Keratinocyte (primary cell): ENCODE data around the gene GRIK2. TPM values are rescaled to one million over a fixed set of nuclear protein-coding genes. Genes with fewer than 3 reads are reported as not detected.

Experiments used
- DNase-seq: peaks from one replicate; pipeline ENCODE4 v3.0.0-alpha.2; 2011; ENCODE audit warnings: low read depth, missing footprints, low spot score
- FAIRE-seq: peaks from 2 replicates; lab custom pipeline; 2011; peaks lifted over from hg19 to GRCh38; lab: Jason Lieb, UNC
- H2AFZ ChIP-seq: 2 replicates; pipeline ENCODE4 v1.6.0; 2012; ENCODE audit warnings: low read length, control low read depth, inconsistent platforms; ENCODE audit not compliant: control insufficient read depth
- H3K27ac ChIP-seq: 2 replicates; pipeline ENCODE4 v1.5.1; 2011; ENCODE audit warnings: low read length; ENCODE audit not compliant: control insufficient read depth, insufficient read depth
- H3K27me3 ChIP-seq: 3 replicates; pipeline ENCODE4 v1.6.0; 2011; ENCODE audit warnings: low read length; ENCODE audit not compliant: control insufficient read depth, insufficient read depth; ENCODE audit errors: extremely low read depth
- H3K36me3 ChIP-seq, 2 experiments: 2 replicates in 1 of 2; 3 replicates in 1 of 2; pipeline ENCODE4 v1.5.1; 2011; ENCODE audit warnings: low read length in 2 of 2, mild to moderate bottlenecking in 1 of 2; ENCODE audit not compliant: control insufficient read depth in 2 of 2, insufficient read depth in 2 of 2; ENCODE audit errors: extremely low read depth in 1 of 2
- H3K4me1 ChIP-seq: 3 replicates; pipeline ENCODE4 v1.5.1; 2011; ENCODE audit warnings: low read length; ENCODE audit not compliant: control insufficient read depth, insufficient read depth; ENCODE audit errors: extremely low read depth
- H3K4me2 ChIP-seq: 3 replicates; pipeline ENCODE4 v1.6.0; 2011; ENCODE audit warnings: low read depth, low read length; ENCODE audit not compliant: control insufficient read depth, insufficient read depth; ENCODE audit errors: extremely low read depth
- H3K4me3 ChIP-seq, 3 experiments: fragments of 200-600 bp in 1 of 3; sonication (generic) in 1 of 3; 2 replicates in 2 of 3; 3 replicates in 1 of 3; pipeline ENCODE4 v1.5.1; 2011 to 2016; ENCODE audit warnings: low read length in 3 of 3, mild to moderate bottlenecking in 3 of 3, control low read depth in 2 of 3, inconsistent platforms in 1 of 3, low read depth in 1 of 3, mixed read lengths in 1 of 3, mixed run types in 1 of 3, moderate library complexity in 1 of 3; ENCODE audit not compliant: control insufficient read depth in 2 of 3, insufficient read depth in 2 of 3; ENCODE audit errors: extremely low read depth in 1 of 3
- H3K79me2 ChIP-seq: 2 replicates; pipeline ENCODE4 v1.6.0; 2012; ENCODE audit warnings: low read length; ENCODE audit not compliant: control insufficient read depth, insufficient read depth
- H3K9ac ChIP-seq: 3 replicates; pipeline ENCODE4 v1.6.0; 2011; ENCODE audit warnings: low read length; ENCODE audit not compliant: control insufficient read depth, insufficient read depth; ENCODE audit errors: extremely low read depth
- H3K9me1 ChIP-seq: 3 replicates; pipeline ENCODE4 v1.6.0; 2011; ENCODE audit warnings: low read length; ENCODE audit not compliant: control insufficient read depth, insufficient read depth; ENCODE audit errors: extremely low read depth
- H3K9me3 ChIP-seq: 2 replicates; pipeline ENCODE4 v1.5.1; 2012; ENCODE audit warnings: low read depth, low read length; ENCODE audit not compliant: control insufficient read depth
- H4K20me1 ChIP-seq: 3 replicates; pipeline ENCODE4 v1.6.0; 2011; ENCODE audit warnings: low read length; ENCODE audit not compliant: control insufficient read depth, insufficient read depth; ENCODE audit errors: extremely low read depth
- CTCF ChIP-seq, 3 experiments: IDR thresholded peaks in 1 of 3; conservative IDR thresholded peaks in 1 of 3; optimal IDR thresholded peaks in 1 of 3; 2 replicates in 2 of 3; 3 replicates in 1 of 3; pipeline versions ENCODE3 to v1.5.1; 2011; ENCODE audit warnings: low read length in 3 of 3, mild to moderate bottlenecking in 3 of 3, moderate library complexity in 2 of 3, control low read depth in 1 of 3, inconsistent platforms in 1 of 3; ENCODE audit not compliant: insufficient read depth in 2 of 3; ENCODE audit errors: extremely low read depth in 1 of 3
- EZH2 ChIP-seq: IDR thresholded peaks from one replicate; pipeline ENCODE4 v1.6.1; 2012; ENCODE audit warnings: inconsistent platforms, mild to moderate bottlenecking, low read length, moderate library complexity
- dilution Hi-C: fragments of 300-500 bp; cut with MboI; formaldehyde crosslinking; loops from one replicate; pipeline ENCODE4 v1.7.0; 2020; ENCODE audit warnings: low sequenced_read_pairs; ENCODE audit not compliant: extremely low pct_ligation_motif_present
- polyA plus RNA-seq, 5 experiments: library from polyadenylated mRNA; depleted of rRNA in 3 of 5; stranded (reverse) in 3 of 5; stranded (forward) in 1 of 5; unstranded in 1 of 5; fragments of >200 nt; gene quantifications; 1 replicate in 1 of 5; 2 replicates in 3 of 5; 3 replicates in 1 of 5; pipeline versions ENCODE4 v1.2.1 to v1.2.3, GENCODE V29; 2011 to 2012; ENCODE audit warnings: missing spikeins in 2 of 5, low read depth in 1 of 5, low replicate concordance in 1 of 5

GRIK2 gene
- polyA plus RNA-seq, 1 donor (not counting 4 experiments of a cell fraction or from before 2014, with no cell fraction given) = 0.01 TPM

DNA sequence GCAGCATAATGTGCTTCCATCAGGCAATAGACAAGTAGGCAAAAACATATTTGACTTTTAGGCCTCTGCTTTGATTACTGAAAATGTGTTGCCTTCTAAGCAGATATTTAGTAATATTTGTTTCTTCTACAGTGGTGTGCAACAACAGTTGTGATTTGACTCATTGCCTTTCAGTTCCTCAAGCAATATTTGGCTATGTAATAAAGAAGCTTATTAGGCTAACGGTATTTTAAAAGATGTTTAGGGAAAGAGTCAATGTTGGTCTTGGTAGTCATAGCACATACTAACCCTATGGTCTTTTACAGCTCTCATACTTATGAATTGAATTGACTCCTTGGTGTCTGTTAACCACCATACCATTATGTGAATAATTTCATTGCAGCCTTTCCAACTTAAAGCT is 124.1 kb downstream of the GRIK2 start:
- Histone ChIP-seq H3K4me2 (no peak overlapping the region), H3K79me2 (no peaks in the 10 kb centered on the region), H3K27ac (no peak overlapping the region), H3K4me3 (no peak overlapping the region), H3K27me3 (no peaks in the 10 kb centered on the region), H3K9ac (no peak overlapping the region), H2AFZ (no peak overlapping the region), H3K9me3 (no peaks in the 10 kb centered on the region), H4K20me1 (no peaks in the 10 kb centered on the region), H3K4me1 (no peaks in the 10 kb centered on the region), H3K36me3 (no peaks in the 10 kb centered on the region), H3K9me1 (no peaks in the 10 kb centered on the region)
- TF ChIP-seq CTCF (optimal IDR thresholded peaks at IDR 0.05 in 1 of 3, IDR thresholded peaks at IDR 0.05 in 1 of 3, conservative IDR thresholded peaks at IDR 0.05 in 1 of 3; ENCODE audit: extremely low read depth in 1 of 3, insufficient read depth in 2 of 3, low read length in 3 of 3) = no peak
- dilution Hi-C loops = no loop called here
- no peak for DNase-seq
- no peak for FAIRE-seq

- no peak overlapping the region for H3K9ac ChIP-seq
- H4K20me1 ChIP-seq = no peaks in the 10 kb centered on the region
- no peak overlapping the region for H3K4me2 ChIP-seq
- H3K4me1 ChIP-seq = no peaks in the 10 kb centered on the region
- no peak overlapping the region for H3K4me3 ChIP-seq
- H3K27ac ChIP-seq = no peak overlapping the region
- H3K9me1 ChIP-seq = no peaks in the 10 kb centered on the region
- DNase-seq (no peak), FAIRE-seq (no peak)
- no peaks in the 10 kb centered on the region for H3K36me3 ChIP-seq
- H3K27me3 ChIP-seq = no peaks in the 10 kb centered on the region
- dilution Hi-C loops = no loop called here
- TF ChIP-seq CTCF (optimal IDR thresholded peaks at IDR 0.05 in 1 of 3, IDR thresholded peaks at IDR 0.05 in 1 of 3, conservative IDR thresholded peaks at IDR 0.05 in 1 of 3; ENCODE audit: extremely low read depth in 1 of 3, insufficient read depth in 2 of 3, low read length in 3 of 3) (no peak), EZH2 (no peak)
- H3K79me2 ChIP-seq = no peaks in the 10 kb centered on the region
- no peaks in the 10 kb centered on the region for H3K9me3 ChIP-seq
- no peak overlapping the region for H2AFZ ChIP-seq
These were observed 128.7 kb downstream of the GRIK2 start for GRCh38 chr6:101522254-101522653.
